ENCODE data around the gene RFX8.
"Not testable (repeated sequence)": the region's sequence is repeated elsewhere in the genome, so short reads cannot be mapped to it uniquely, and the experiment has no call there.

The RFX8 gene

GRCh38 chr2:101464841-101465240 is 10.1 kb downstream of the RFX8 start:
- DNase-seq (ENCODE audit: extremely low spot score): no peak
- TF ChIP-seq BHLHE40 (IDR thresholded peaks at IDR 0.05; ENCODE audit: borderline replicate concordance) (no peak), ELF4 (IDR thresholded peaks at IDR 0.05) (no peak), FOXK2 (IDR thresholded peaks at IDR 0.05) (no peak), PKNOX1 (IDR thresholded peaks at IDR 0.05) (no peak), L3MBTL2 (conservative IDR thresholded peaks at IDR 0.05) (no peak), TARDBP (IDR thresholded peaks at IDR 0.05) (no peak), SUZ12 (IDR thresholded peaks at IDR 0.05) (no peak), ZNF384 (IDR thresholded peaks at IDR 0.05) (no peak), NFRKB (IDR thresholded peaks at IDR 0.05) (no peak), LEF1 (IDR thresholded peaks at IDR 0.05; ENCODE audit: borderline replicate concordance) (no peak), CTBP1 (IDR thresholded peaks at IDR 0.05; ENCODE audit: borderline replicate concordance) (no peak), HDGF (IDR thresholded peaks at IDR 0.05; ENCODE audit: borderline replicate concordance) (no peak), SP1 (IDR thresholded peaks at IDR 0.05) (no peak), FOXA1 (IDR thresholded peaks at IDR 0.05) (no peak), FOXM1 (IDR thresholded peaks at IDR 0.05; ENCODE audit: borderline replicate concordance) (no peak), ARNT (IDR thresholded peaks at IDR 0.05) (no peak)
- ChIA-PET POLR2A (no interaction called here), CTCF (interaction anchor here (0.6 kb wide), 1 partner anchor 626 kb away, joined by 3 read pairs; no protein-coding TSS in a partner anchor)

GRCh38 chr2:101463911-101464641 is 10.8 kb downstream of the RFX8 start:
- no peak for TF ChIP-seq SP1 (IDR thresholded peaks at IDR 0.05)
- TF ChIP-seq SUZ12 (IDR thresholded peaks at IDR 0.05): no peak
- TF ChIP-seq BHLHE40 (IDR thresholded peaks at IDR 0.05; ENCODE audit: borderline replicate concordance): no peak
- TF ChIP-seq LEF1 (IDR thresholded peaks at IDR 0.05; ENCODE audit: borderline replicate concordance): no peak
- TF ChIP-seq ARNT (IDR thresholded peaks at IDR 0.05): no peak
- no peak for TF ChIP-seq ELF4 (IDR thresholded peaks at IDR 0.05)
- no peak for TF ChIP-seq CTBP1 (IDR thresholded peaks at IDR 0.05; ENCODE audit: borderline replicate concordance)
- TF ChIP-seq TARDBP (IDR thresholded peaks at IDR 0.05): no peak
- no peak for TF ChIP-seq NFRKB (IDR thresholded peaks at IDR 0.05)
- ChIA-PET POLR2A (no interaction called here), CTCF (interaction anchor here (0.6 kb wide), 1 partner anchor 627 kb away, joined by 3 read pairs; no protein-coding TSS in a partner anchor)
- DNase-seq (ENCODE audit: extremely low spot score): no peak

- ChIA-PET CTCF (no interaction called here), POLR2A (no interaction called here)
- no peak for TF ChIP-seq FOXM1 (IDR thresholded peaks at IDR 0.05; ENCODE audit: borderline replicate concordance)
- TF ChIP-seq FOXK2 (IDR thresholded peaks at IDR 0.05): no peak
- no peak for TF ChIP-seq LEF1 (IDR thresholded peaks at IDR 0.05; ENCODE audit: borderline replicate concordance)
- no peak for TF ChIP-seq HDGF (IDR thresholded peaks at IDR 0.05; ENCODE audit: borderline replicate concordance)
- TF ChIP-seq ELF4 (IDR thresholded peaks at IDR 0.05): no peak
- TF ChIP-seq ARNT (IDR thresholded peaks at IDR 0.05): no peak
- no peak for TF ChIP-seq BHLHE40 (IDR thresholded peaks at IDR 0.05; ENCODE audit: borderline replicate concordance)
- TF ChIP-seq SP1 (IDR thresholded peaks at IDR 0.05): no peak
- no peak for TF ChIP-seq ZNF384 (IDR thresholded peaks at IDR 0.05)
- no peak for TF ChIP-seq FOXA1 (IDR thresholded peaks at IDR 0.05)
- no peak for TF ChIP-seq NFRKB (IDR thresholded peaks at IDR 0.05)
- no peak for TF ChIP-seq TARDBP (IDR thresholded peaks at IDR 0.05)
- no peak for TF ChIP-seq SUZ12 (IDR thresholded peaks at IDR 0.05)
- no peak for TF ChIP-seq PKNOX1 (IDR thresholded peaks at IDR 0.05)
- TF ChIP-seq CTBP1 (IDR thresholded peaks at IDR 0.05; ENCODE audit: borderline replicate concordance): no peak
- no peak for TF ChIP-seq L3MBTL2 (conservative IDR thresholded peaks at IDR 0.05)
- DNase-seq (ENCODE audit: extremely low spot score): no peak
Measured at GRCh38 chr2:101463421-101463820, 11.5 kb downstream of the RFX8 start.

GRCh38 chr2:101461381-101461780 is 13.5 kb downstream of the RFX8 start:
- no peak for DNase-seq (ENCODE audit: extremely low spot score)
- ChIA-PET POLR2A (no interaction called here), CTCF (no interaction called here)
- TF ChIP-seq ZNF384 (IDR thresholded peaks at IDR 0.05) (no peak), HDGF (IDR thresholded peaks at IDR 0.05; ENCODE audit: borderline replicate concordance) (no peak), FOXA1 (IDR thresholded peaks at IDR 0.05) (no peak), ARNT (IDR thresholded peaks at IDR 0.05) (no peak), L3MBTL2 (conservative IDR thresholded peaks at IDR 0.05) (no peak), SUZ12 (IDR thresholded peaks at IDR 0.05) (no peak)

GRCh38 chr2:101454408-101454807 is 20.5 kb downstream of the RFX8 start:
- POLR2A ChIA-PET; DNase-seq (ENCODE audit: extremely low spot score); CTCF ChIA-PET: not testable (repeated sequence)

GRCh38 chr2:101450965-101451364 is 23.9 kb downstream of the RFX8 start:
- CTCF ChIA-PET: no interaction called here
- no peak for TF ChIP-seq L3MBTL2 (conservative IDR thresholded peaks at IDR 0.05)
- TF ChIP-seq CTBP1 (IDR thresholded peaks at IDR 0.05; ENCODE audit: borderline replicate concordance): no peak
- no peak for TF ChIP-seq SP1 (IDR thresholded peaks at IDR 0.05)
- DNase-seq (ENCODE audit: extremely low spot score): no peak
- POLR2A ChIA-PET: no interaction called here

- TF ChIP-seq HDGF (IDR thresholded peaks at IDR 0.05; ENCODE audit: borderline replicate concordance) (no peak), SP1 (IDR thresholded peaks at IDR 0.05) (no peak), ELF4 (IDR thresholded peaks at IDR 0.05) (no peak), NFRKB (IDR thresholded peaks at IDR 0.05) (no peak), TARDBP (IDR thresholded peaks at IDR 0.05) (no peak), ZNF384 (IDR thresholded peaks at IDR 0.05) (no peak), CTBP1 (IDR thresholded peaks at IDR 0.05; ENCODE audit: borderline replicate concordance) (no peak), FOXA1 (IDR thresholded peaks at IDR 0.05) (no peak), ARNT (IDR thresholded peaks at IDR 0.05) (no peak), PKNOX1 (IDR thresholded peaks at IDR 0.05) (no peak), L3MBTL2 (conservative IDR thresholded peaks at IDR 0.05) (no peak), SUZ12 (IDR thresholded peaks at IDR 0.05) (no peak), FOXM1 (IDR thresholded peaks at IDR 0.05; ENCODE audit: borderline replicate concordance) (no peak), LEF1 (IDR thresholded peaks at IDR 0.05; ENCODE audit: borderline replicate concordance) (no peak), BHLHE40 (IDR thresholded peaks at IDR 0.05; ENCODE audit: borderline replicate concordance) (no peak), FOXK2 (IDR thresholded peaks at IDR 0.05) (no peak)
- POLR2A ChIA-PET: no interaction called here
- CTCF ChIA-PET: no interaction called here
- no peak for DNase-seq (ENCODE audit: extremely low spot score)
Measured at GRCh38 chr2:101446869-101447268, 28.0 kb downstream of the RFX8 start.
